ENCODE results near the gene PHLDB3.

The PHLDB3 gene

GRCh38 chr19:43465468-43466120 lies 39.0 kb downstream of the PHLDB3 start, which contains the start of gene LYPD3:
Gene LYPD3, minus strand, starts transcription at chr19:43465608. Its CDS starts 37 bp downstream, at chr19:43465571.
- peaks cover 62% of the 10 kb centered on the region for H3K4me1 Mint-ChIP-seq
- peak within 1 kb of the TSS; percentile 79 for H3K4me3 Mint-ChIP-seq
- no peaks in the 10 kb centered on the region for H3K9me3 Mint-ChIP-seq
- H3K36me3 Mint-ChIP-seq = no peaks in the 10 kb centered on the region
- DNase-seq = no peak
- peak within 1 kb of the TSS; percentile 98 for H3K27ac Mint-ChIP-seq
- peaks cover 12% of the 10 kb centered on the region for H3K27me3 Mint-ChIP-seq
- CTCF ChIA-PET = no interaction called here

- DNase-seq = no peak
Observed at GRCh38 chr19:43464134-43464775, 40.3 kb downstream of the PHLDB3 start.

GRCh38 chr19:43463381-43464133 lies 41.0 kb downstream of the PHLDB3 start:
- peak overlapping the region; percentile 98 for H3K27ac Mint-ChIP-seq
- H3K27me3 Mint-ChIP-seq = peaks cover 19% of the 10 kb centered on the region
- H3K4me1 Mint-ChIP-seq = peaks cover 42% of the 10 kb centered on the region
- CTCF ChIA-PET = interaction anchor here (0.6 to 7.9 kb wide), 13 partner anchors 10 to 131 kb away, joined by 3 to 58 read pairs (median 4); partner anchors contain the start of genes PHLDB3 and ZNF575
- peak; percentile 100 for DNase-seq
- peak overlapping the region; percentile 79 for H3K4me3 Mint-ChIP-seq
- no peaks in the 10 kb centered on the region for H3K36me3 Mint-ChIP-seq
- no peaks in the 10 kb centered on the region for H3K9me3 Mint-ChIP-seq

More at GRCh38 chr19:43464134-43464775, 40.3 kb downstream of the PHLDB3 start:
- no peaks in the 10 kb centered on the region for H3K9me3 Mint-ChIP-seq
- H3K27me3 Mint-ChIP-seq = peaks cover 19% of the 10 kb centered on the region
- CTCF ChIA-PET = interaction anchor here (0.7 to 7.9 kb wide), 9 partner anchors 9 to 130 kb away, joined by 3 to 58 read pairs (median 5); partner anchors contain the start of gene ZNF575
- peak overlapping the region; percentile 79 for H3K4me3 Mint-ChIP-seq
- no peaks in the 10 kb centered on the region for H3K36me3 Mint-ChIP-seq
- peaks cover 49% of the 10 kb centered on the region for H3K4me1 Mint-ChIP-seq
- H3K27ac Mint-ChIP-seq = peak overlapping the region; percentile 98

- no peaks in the 10 kb centered on the region for H3K36me3 Mint-ChIP-seq
- H3K4me3 Mint-ChIP-seq = peak overlapping the region; percentile 79
- DNase-seq = no peak
- no peaks in the 10 kb centered on the region for H3K9me3 Mint-ChIP-seq
- CTCF ChIA-PET = interaction anchor here (0.6 to 7.9 kb wide), 11 partner anchors 11 to 132 kb away, joined by 3 to 58 read pairs (median 5); partner anchors contain the start of gene PHLDB3
- H3K27ac Mint-ChIP-seq = peak overlapping the region; percentile 98
- peaks cover 19% of the 10 kb centered on the region for H3K27me3 Mint-ChIP-seq
- H3K4me1 Mint-ChIP-seq = peaks cover 36% of the 10 kb centered on the region
Observed at GRCh38 chr19:43462785-43463380, 41.7 kb downstream of the PHLDB3 start.

- no peaks in the 10 kb centered on the region for H3K9me3 Mint-ChIP-seq
- CTCF ChIA-PET = interaction anchor here (1.4 to 7.9 kb wide), 5 partner anchors 15 to 93 kb away, joined by 3 to 58 read pairs (median 5); partner anchors contain the start of gene PHLDB3
- H3K4me3 Mint-ChIP-seq = peak overlapping the region; percentile 79
- no peak overlapping the region for H3K27ac Mint-ChIP-seq
- H3K4me1 Mint-ChIP-seq = peaks cover 31% of the 10 kb centered on the region
- peaks cover 19% of the 10 kb centered on the region for H3K27me3 Mint-ChIP-seq
- DNase-seq = no peak
- H3K36me3 Mint-ChIP-seq = no peaks in the 10 kb centered on the region
Observed at GRCh38 chr19:43462383-43462782, 42.2 kb downstream of the PHLDB3 start.

- CTCF ChIA-PET = interaction anchor here (0.8 to 7.9 kb wide), 4 partner anchors 14 to 58 kb away, joined by 3 to 58 read pairs (median 4); partner anchors contain the start of gene PHLDB3
- Mint-ChIP-seq H3K4me3 (no peak overlapping the region), H3K4me1 (peaks cover 26% of the 10 kb centered on the region), H3K27ac (no peak overlapping the region), H3K27me3 (peaks cover 25% of the 10 kb centered on the region), H3K36me3 (no peaks in the 10 kb centered on the region), H3K9me3 (no peaks in the 10 kb centered on the region)
- no peak for DNase-seq
Observed at GRCh38 chr19:43461303-43461702, 43.2 kb downstream of the PHLDB3 start.

GRCh38 chr19:43460362-43461016 lies 44.1 kb downstream of the PHLDB3 start:
- Mint-ChIP-seq H3K27ac (no peak overlapping the region), H3K4me3 (no peak overlapping the region), H3K36me3 (no peaks in the 10 kb centered on the region), H3K9me3 (no peaks in the 10 kb centered on the region), H3K27me3 (peaks cover 30% of the 10 kb centered on the region), H3K4me1 (peaks cover 26% of the 10 kb centered on the region)
- no peak for DNase-seq
- CTCF ChIA-PET = interaction anchor here (0.8 to 7.9 kb wide), 6 partner anchors 13 to 134 kb away, joined by 3 to 58 read pairs (median 3); partner anchors contain the start of gene PHLDB3

GRCh38 chr19:43457809-43458208 lies 46.7 kb downstream of the PHLDB3 start:
- H3K27ac Mint-ChIP-seq = no peak overlapping the region
- peaks cover 17% of the 10 kb centered on the region for H3K4me1 Mint-ChIP-seq
- no peak for DNase-seq
- H3K27me3 Mint-ChIP-seq = peaks cover 41% of the 10 kb centered on the region
- no peak overlapping the region for H3K4me3 Mint-ChIP-seq
- CTCF ChIA-PET = interaction anchor here (1.0 to 7.9 kb wide), 4 partner anchors 10 to 61 kb away, joined by 3 to 58 read pairs (median 4); no protein-coding TSS in a partner anchor
- no peaks in the 10 kb centered on the region for H3K9me3 Mint-ChIP-seq
- H3K36me3 Mint-ChIP-seq = no peaks in the 10 kb centered on the region

- H3K4me3 Mint-ChIP-seq = no peak overlapping the region
- CTCF ChIA-PET = interaction anchor here (1.9 kb wide), 1 partner anchor 9 kb away, joined by 6 read pairs; no protein-coding TSS in a partner anchor
- no peak overlapping the region for H3K27ac Mint-ChIP-seq
- H3K27me3 Mint-ChIP-seq = peaks cover 38% of the 10 kb centered on the region
- H3K36me3 Mint-ChIP-seq = no peaks in the 10 kb centered on the region
- H3K9me3 Mint-ChIP-seq = peaks cover 8% of the 10 kb centered on the region
- peaks cover 19% of the 10 kb centered on the region for H3K4me1 Mint-ChIP-seq
- no peak for DNase-seq
Observed at GRCh38 chr19:43455321-43456113, 49.0 kb downstream of the PHLDB3 start.

GRCh38 chr19:43454031-43454430 lies 50.5 kb downstream of the PHLDB3 start:
- Mint-ChIP-seq H3K27ac (no peak overlapping the region), H3K27me3 (peaks cover 31% of the 10 kb centered on the region), H3K36me3 (no peaks in the 10 kb centered on the region), H3K4me3 (no peak overlapping the region), H3K4me1 (peaks cover 20% of the 10 kb centered on the region), H3K9me3 (peaks cover 8% of the 10 kb centered on the region)
- CTCF ChIA-PET = interaction anchor here (1.7 kb wide), 1 partner anchor 65 kb away, joined by 5 read pairs; no protein-coding TSS in a partner anchor
- DNase-seq = no peak

GRCh38 chr19:43452582-43452981 lies 52.0 kb downstream of the PHLDB3 start:
- CTCF ChIA-PET = interaction anchor here (1.0 kb wide), 1 partner anchor 67 kb away, joined by 3 read pairs; no protein-coding TSS in a partner anchor
- no peak for DNase-seq
- H3K9me3 Mint-ChIP-seq = peaks cover 8% of the 10 kb centered on the region
- peaks cover 20% of the 10 kb centered on the region for H3K4me1 Mint-ChIP-seq
- peaks cover 31% of the 10 kb centered on the region for H3K27me3 Mint-ChIP-seq
- H3K4me3 Mint-ChIP-seq = no peak overlapping the region
- H3K36me3 Mint-ChIP-seq = no peaks in the 10 kb centered on the region
- H3K27ac Mint-ChIP-seq = no peak overlapping the region

GRCh38 chr19:43450545-43450997 lies 54.0 kb downstream of the PHLDB3 start:
- H3K9me3 Mint-ChIP-seq = peaks cover 8% of the 10 kb centered on the region
- H3K36me3 Mint-ChIP-seq = no peaks in the 10 kb centered on the region
- peaks cover 20% of the 10 kb centered on the region for H3K27me3 Mint-ChIP-seq
- peaks cover 31% of the 10 kb centered on the region for H3K4me1 Mint-ChIP-seq
- DNase-seq = no peak
- H3K4me3 Mint-ChIP-seq = no peak overlapping the region
- H3K27ac Mint-ChIP-seq = no peak overlapping the region
- CTCF ChIA-PET = interaction anchor here (0.6 to 1.8 kb wide), 2 partner anchors 68 to 144 kb away, joined by 3 to 7 read pairs; no protein-coding TSS in a partner anchor

Measured in activated naive CD4-positive, alpha-beta T cell treated with anti-CD3 and anti-CD28 coated beads, Interleukin-2, amount 10 ng/mL, durations not matched to agents 7 days and 5 days (primary cell).